ENCODE measurements around the gene HEBP1.

DNA sequence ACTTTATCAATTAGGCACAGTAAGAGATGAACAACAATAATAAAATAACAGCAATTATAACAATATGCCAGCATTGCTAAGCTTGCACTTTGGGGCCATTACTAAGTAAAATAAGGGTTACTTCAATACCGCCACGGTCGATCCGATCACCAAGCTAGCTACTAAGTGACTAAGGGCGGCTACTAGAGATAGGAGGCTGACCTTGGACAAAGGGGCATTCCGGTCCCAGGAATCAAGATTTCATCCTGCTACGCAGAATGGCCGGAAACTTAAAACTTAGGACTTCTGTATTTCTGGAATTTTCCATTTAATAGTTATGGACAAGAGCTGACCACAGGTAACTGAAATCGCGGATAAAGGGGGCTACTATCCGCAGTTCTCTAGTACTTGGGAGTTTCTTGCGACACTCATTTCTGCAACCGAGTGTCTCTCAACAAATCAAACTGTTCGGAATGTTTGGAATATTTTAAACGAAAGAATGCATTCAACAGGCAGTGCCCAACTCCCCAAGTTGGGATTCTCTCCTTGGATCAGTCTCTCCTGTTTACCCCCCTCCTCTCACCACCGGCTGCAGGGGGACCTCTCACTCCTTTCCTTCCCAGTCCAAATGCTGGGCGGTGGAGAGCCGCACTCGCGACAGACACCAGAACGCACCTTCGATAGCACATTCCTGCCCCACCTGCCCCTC, 650 bp downstream of the HEBP1 start:
- TF ChIP-seq, protein P1, sequence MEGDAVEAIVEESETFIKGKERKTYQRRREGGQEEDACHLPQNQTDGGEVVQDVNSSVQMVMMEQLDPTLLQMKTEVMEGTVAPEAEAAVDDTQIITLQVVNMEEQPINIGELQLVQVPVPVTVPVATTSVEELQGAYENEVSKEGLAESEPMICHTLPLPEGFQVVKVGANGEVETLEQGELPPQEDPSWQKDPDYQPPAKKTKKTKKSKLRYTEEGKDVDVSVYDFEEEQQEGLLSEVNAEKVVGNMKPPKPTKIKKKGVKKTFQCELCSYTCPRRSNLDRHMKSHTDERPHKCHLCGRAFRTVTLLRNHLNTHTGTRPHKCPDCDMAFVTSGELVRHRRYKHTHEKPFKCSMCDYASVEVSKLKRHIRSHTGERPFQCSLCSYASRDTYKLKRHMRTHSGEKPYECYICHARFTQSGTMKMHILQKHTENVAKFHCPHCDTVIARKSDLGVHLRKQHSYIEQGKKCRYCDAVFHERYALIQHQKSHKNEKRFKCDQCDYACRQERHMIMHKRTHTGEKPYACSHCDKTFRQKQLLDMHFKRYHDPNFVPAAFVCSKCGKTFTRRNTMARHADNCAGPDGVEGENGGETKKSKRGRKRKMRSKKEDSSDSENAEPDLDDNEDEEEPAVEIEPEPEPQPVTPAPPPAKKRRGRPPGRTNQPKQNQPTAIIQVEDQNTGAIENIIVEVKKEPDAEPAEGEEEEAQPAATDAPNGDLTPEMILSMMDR (IDR thresholded peaks at IDR 0.05): no peak
- TF ChIP-seq POLR2A (IDR thresholded peaks at IDR 0.05): no peak
- no peak for TF ChIP-seq POLR2AphosphoS5 (IDR thresholded peaks at IDR 0.05; ENCODE audit: insufficient read depth in 1 of 2, low read depth in 1 of 2)

Measured in vagina (tissue), 2 donors.